Fibroblast of lung (primary cell): ENCODE results near the gene PLXNA2.

ENCODE experiments used
- EZH2 ChIP-seq: IDR thresholded peaks from 2 replicates; pipeline ENCODE4 v1.5.1; 2012; ENCODE audit warnings: low read length, control low read depth, mild to moderate bottlenecking; ENCODE audit errors: missing control alignments
- TF ChIP-seq, protein P1 (sequence below), 2 donors: IDR thresholded peaks in 1 of 2; conservative IDR thresholded peaks in 1 of 2; 1 replicate in 1 of 2; 2 replicates in 1 of 2; pipeline ENCODE4 v1.5.1; 2011 to 2012; ENCODE audit warnings: low read length in 2 of 2, control low read depth in 1 of 2, inconsistent platforms in 1 of 2, low read depth in 1 of 2, mild to moderate bottlenecking in 1 of 2

DNA sequence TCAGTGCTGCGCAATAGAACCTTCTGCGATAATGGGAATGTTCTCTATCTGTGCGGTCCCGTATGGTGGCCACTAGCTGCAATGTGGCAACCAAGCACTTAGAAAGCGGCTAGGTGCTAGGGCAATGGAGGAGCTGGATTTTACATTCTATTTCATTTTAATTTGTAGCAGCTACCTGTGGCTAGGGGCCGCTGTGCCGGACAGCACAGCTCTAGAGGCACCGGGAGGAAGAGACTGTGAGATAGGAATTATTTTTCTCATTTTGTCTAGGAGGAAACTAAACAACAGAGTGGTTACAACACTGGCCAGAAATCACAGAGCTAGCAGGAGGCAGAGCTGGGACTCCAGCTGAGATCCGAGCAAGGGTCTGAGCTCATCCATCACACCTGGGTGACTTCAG is 202.7 kb downstream of the PLXNA2 start:
- TF ChIP-seq, protein P1, sequence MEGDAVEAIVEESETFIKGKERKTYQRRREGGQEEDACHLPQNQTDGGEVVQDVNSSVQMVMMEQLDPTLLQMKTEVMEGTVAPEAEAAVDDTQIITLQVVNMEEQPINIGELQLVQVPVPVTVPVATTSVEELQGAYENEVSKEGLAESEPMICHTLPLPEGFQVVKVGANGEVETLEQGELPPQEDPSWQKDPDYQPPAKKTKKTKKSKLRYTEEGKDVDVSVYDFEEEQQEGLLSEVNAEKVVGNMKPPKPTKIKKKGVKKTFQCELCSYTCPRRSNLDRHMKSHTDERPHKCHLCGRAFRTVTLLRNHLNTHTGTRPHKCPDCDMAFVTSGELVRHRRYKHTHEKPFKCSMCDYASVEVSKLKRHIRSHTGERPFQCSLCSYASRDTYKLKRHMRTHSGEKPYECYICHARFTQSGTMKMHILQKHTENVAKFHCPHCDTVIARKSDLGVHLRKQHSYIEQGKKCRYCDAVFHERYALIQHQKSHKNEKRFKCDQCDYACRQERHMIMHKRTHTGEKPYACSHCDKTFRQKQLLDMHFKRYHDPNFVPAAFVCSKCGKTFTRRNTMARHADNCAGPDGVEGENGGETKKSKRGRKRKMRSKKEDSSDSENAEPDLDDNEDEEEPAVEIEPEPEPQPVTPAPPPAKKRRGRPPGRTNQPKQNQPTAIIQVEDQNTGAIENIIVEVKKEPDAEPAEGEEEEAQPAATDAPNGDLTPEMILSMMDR (conservative IDR thresholded peaks at IDR 0.05 in 1 of 2, IDR thresholded peaks at IDR 0.05 in 1 of 2; ENCODE audit: low read depth in 1 of 2, low read length in 2 of 2), result no peak
- no peak for TF ChIP-seq EZH2
